HepG2 (cell line): ENCODE measurements around the gene SLC1A4. TPM values are rescaled to one million over a fixed set of nuclear protein-coding genes. Genes with fewer than 3 reads are reported as not detected.

ENCODE experiments used
- AGO2 ChIP-seq: fragments of 200-400 bp; formaldehyde crosslinking; optimal IDR thresholded peaks from 2 replicates; pipeline ENCODE3; 2017; ENCODE audit warnings: mild to moderate bottlenecking, low read depth, low read length, moderate library complexity
- BHLHE40 ChIP-seq: IDR thresholded peaks from 2 replicates; pipeline ENCODE4 v1.6.1; 2011; ENCODE audit warnings: low read length, improper control_type of control experiment
- GTF3A ChIP-seq: sonication (generic); formaldehyde crosslinking; conservative IDR thresholded peaks from 2 replicates; pipeline ENCODE4 v1.4.0; 2020; ENCODE audit warnings: mild to moderate bottlenecking, missing genetic modification reagents
- HIVEP1 ChIP-seq: sonication (generic); formaldehyde crosslinking; IDR thresholded peaks from 2 replicates; pipeline ENCODE4 v1.4.0; 2020; ENCODE audit warnings: mild to moderate bottlenecking, missing genetic modification reagents
- KDM2A ChIP-seq: sonication (generic); formaldehyde crosslinking; IDR thresholded peaks from 2 replicates; pipeline ENCODE4 v1.4.0; 2020; ENCODE audit warnings: low read depth, missing genetic modification reagents, borderline replicate concordance
- NFATC3 ChIP-seq: sonication (generic); formaldehyde crosslinking; IDR thresholded peaks from 2 replicates; pipeline ENCODE4 v1.5.1; 2020; ENCODE audit warnings: mild to moderate bottlenecking, missing genetic modification reagents
- PTBP1 ChIP-seq: fragments of 200-400 bp; formaldehyde crosslinking; IDR thresholded peaks from 2 replicates; pipeline ENCODE4 v1.6.1; 2018; ENCODE audit warnings: low read length, low read depth; ENCODE audit not compliant: poor library complexity, severe bottlenecking
- RBM39 ChIP-seq: fragments of 200-400 bp; formaldehyde crosslinking; IDR thresholded peaks from one replicate; pipeline ENCODE4 v1.6.1; 2018; ENCODE audit warnings: antibody characterized with exemption, mild to moderate bottlenecking, low read depth, low read length; ENCODE audit not compliant: poor library complexity, severe bottlenecking
- RFX1 ChIP-seq: fragments of 450-650 bp; IDR thresholded peaks from 2 replicates; pipeline ENCODE4 v1.6.1; 2017
- SOX6 ChIP-seq, 2 experiments: fragments of 450-650 bp in 1 of 2; sonication (generic) in 1 of 2; formaldehyde crosslinking in 1 of 2; IDR thresholded peaks; 2 replicates each; pipeline versions ENCODE4 v1.4.0 to v1.6.1; 2017 to 2020; ENCODE audit warnings: antibody characterized with exemption in 1 of 2, mild to moderate bottlenecking in 1 of 2, missing genetic modification reagents in 1 of 2
- SSRP1 ChIP-seq: IDR thresholded peaks from 2 replicates; pipeline ENCODE4 v1.6.1; 2016; ENCODE audit warnings: control low read depth
- ZFP41 ChIP-seq: sonication (generic); formaldehyde crosslinking; IDR thresholded peaks from 2 replicates; pipeline ENCODE4 v1.4.0; 2020; ENCODE audit warnings: mild to moderate bottlenecking, missing genetic modification reagents, borderline replicate concordance
- ZNF138 ChIP-seq: sonication (generic); formaldehyde crosslinking; IDR thresholded peaks from 2 replicates; pipeline ENCODE4 v1.5.0; 2020; ENCODE audit warnings: mild to moderate bottlenecking, low read depth, missing genetic modification reagents
- ZNF841 ChIP-seq: sonication (generic); formaldehyde crosslinking; IDR thresholded peaks from 2 replicates; pipeline ENCODE4 v1.8.1; 2023; ENCODE audit warnings: missing genetic modification reagents, borderline replicate concordance
- polyA plus RNA-seq, 8 experiments: library from polyadenylated mRNA; depleted of rRNA in 3 of 8; stranded (reverse) in 7 of 8; unstranded in 1 of 8; fragments of >200 nt; fragmentation: Illumina TruSeq in 4 of 8; extraction: Trizol in 4 of 8; gene quantifications; 2 replicates each; pipeline versions ENCODE4 v1.2.1 to v1.2.3, GENCODE V29; 2011 to 2016; ENCODE audit warnings: low read depth in 4 of 8, missing spikeins in 1 of 8, mixed read lengths in 1 of 8; ENCODE audit not compliant: insufficient read depth in 1 of 8
- total RNA-seq, 5 experiments: library from RNA; depleted of rRNA; stranded (reverse); fragments of >200 nt; fragmentation: Illumina TruSeq; extraction: Trizol; gene quantifications; 2 replicates each; pipeline ENCODE4 v1.2.3, GENCODE V29; 2016; ENCODE audit warnings: low read depth in 1 of 5
- TF ChIP-seq, protein P1 (sequence below): IDR thresholded peaks from 2 replicates; pipeline ENCODE4 v1.6.1; 2016; ENCODE audit warnings: mild to moderate bottlenecking
- TF ChIP-seq, protein P2 (sequence below): IDR thresholded peaks from 2 replicates; pipeline ENCODE4 v1.4.0; 2020; ENCODE audit warnings: mild to moderate bottlenecking, missing genetic modification reagents
- TF ChIP-seq, protein P3 (sequence below): IDR thresholded peaks from 2 replicates; pipeline ENCODE4 v1.6.1; 2018; ENCODE audit warnings: missing genetic modification reagents
- TF ChIP-seq, protein P4 (sequence below): sonication (generic); formaldehyde crosslinking; IDR thresholded peaks from 2 replicates; pipeline ENCODE4 v1.4.0; 2020; ENCODE audit warnings: mild to moderate bottlenecking, missing genetic modification reagents
- TF ChIP-seq, protein P5 (sequence below): sonication (generic); formaldehyde crosslinking; IDR thresholded peaks from 2 replicates; pipeline ENCODE4 v1.4.0; 2020; ENCODE audit warnings: mild to moderate bottlenecking, missing genetic modification reagents

Gene SLC1A4
- total and polyA plus RNA-seq, 2 of the 13 experiments (the other 11 are each of a cell fraction or from before 2014, with no cell fraction given): 21.0 to 39.6 TPM

DNA sequence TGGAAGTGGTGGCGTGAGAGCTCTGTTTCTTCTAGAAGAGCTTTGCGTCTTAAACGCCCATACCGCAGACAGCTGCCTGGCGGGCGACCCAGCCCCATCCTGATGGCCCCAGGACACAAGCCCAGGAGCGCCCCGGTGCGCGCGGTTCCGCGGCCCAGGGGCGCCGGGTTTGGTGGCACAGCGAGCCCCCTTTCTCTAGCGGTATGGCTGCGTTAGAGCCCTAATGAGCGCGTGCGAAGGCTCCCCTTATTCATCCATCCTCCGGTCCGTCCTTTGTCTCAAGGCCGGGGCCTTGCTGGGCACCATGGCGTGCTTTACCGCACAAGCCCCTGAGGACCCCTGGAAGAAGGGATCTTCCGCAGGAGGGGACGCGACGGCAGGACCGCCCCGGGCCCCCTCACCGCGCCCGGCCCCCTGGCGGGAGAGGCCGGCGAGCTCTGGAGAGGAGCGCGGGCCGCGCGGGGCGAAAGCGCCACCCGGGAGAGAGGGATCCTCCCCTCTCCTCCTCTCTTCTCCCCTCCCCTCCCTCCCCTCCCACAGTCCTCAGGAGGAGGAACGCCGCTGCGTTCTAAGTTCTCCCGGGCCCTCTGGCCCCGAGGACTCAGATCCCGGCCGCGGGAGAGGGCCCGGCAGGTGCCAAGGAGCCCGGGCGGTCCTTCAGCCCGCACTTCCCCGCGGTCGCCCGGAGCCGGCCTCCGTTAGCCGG, 626 bp upstream of the SLC1A4 start (continued):
- TF ChIP-seq, protein P1, sequence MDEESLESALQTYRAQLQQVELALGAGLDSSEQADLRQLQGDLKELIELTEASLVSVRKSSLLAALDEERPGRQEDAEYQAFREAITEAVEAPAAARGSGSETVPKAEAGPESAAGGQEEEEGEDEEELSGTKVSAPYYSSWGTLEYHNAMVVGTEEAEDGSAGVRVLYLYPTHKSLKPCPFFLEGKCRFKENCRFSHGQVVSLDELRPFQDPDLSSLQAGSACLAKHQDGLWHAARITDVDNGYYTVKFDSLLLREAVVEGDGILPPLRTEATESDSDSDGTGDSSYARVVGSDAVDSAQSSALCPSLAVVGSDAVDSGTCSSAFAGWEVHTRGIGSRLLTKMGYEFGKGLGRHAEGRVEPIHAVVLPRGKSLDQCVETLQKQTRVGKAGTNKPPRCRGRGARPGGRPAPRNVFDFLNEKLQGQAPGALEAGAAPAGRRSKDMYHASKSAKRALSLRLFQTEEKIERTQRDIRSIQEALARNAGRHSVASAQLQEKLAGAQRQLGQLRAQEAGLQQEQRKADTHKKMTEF (CRISPR knock-in tag): peak; percentile 73
- TF ChIP-seq, protein P2, sequence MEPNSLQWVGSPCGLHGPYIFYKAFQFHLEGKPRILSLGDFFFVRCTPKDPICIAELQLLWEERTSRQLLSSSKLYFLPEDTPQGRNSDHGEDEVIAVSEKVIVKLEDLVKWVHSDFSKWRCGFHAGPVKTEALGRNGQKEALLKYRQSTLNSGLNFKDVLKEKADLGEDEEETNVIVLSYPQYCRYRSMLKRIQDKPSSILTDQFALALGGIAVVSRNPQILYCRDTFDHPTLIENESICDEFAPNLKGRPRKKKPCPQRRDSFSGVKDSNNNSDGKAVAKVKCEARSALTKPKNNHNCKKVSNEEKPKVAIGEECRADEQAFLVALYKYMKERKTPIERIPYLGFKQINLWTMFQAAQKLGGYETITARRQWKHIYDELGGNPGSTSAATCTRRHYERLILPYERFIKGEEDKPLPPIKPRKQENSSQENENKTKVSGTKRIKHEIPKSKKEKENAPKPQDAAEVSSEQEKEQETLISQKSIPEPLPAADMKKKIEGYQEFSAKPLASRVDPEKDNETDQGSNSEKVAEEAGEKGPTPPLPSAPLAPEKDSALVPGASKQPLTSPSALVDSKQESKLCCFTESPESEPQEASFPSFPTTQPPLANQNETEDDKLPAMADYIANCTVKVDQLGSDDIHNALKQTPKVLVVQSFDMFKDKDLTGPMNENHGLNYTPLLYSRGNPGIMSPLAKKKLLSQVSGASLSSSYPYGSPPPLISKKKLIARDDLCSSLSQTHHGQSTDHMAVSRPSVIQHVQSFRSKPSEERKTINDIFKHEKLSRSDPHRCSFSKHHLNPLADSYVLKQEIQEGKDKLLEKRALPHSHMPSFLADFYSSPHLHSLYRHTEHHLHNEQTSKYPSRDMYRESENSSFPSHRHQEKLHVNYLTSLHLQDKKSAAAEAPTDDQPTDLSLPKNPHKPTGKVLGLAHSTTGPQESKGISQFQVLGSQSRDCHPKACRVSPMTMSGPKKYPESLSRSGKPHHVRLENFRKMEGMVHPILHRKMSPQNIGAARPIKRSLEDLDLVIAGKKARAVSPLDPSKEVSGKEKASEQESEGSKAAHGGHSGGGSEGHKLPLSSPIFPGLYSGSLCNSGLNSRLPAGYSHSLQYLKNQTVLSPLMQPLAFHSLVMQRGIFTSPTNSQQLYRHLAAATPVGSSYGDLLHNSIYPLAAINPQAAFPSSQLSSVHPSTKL (CRISPR knock-in tag): peak; percentile 21
- TF ChIP-seq RBM39 (peak; percentile 57), NFATC3 (no peak), ZFP41 (no peak; the same call in 1 of the 2 replicates), ZNF841 (CRISPR knock-in tag) (no peak), KDM2A (CRISPR knock-in tag) (peak; percentile 92), SOX6 (IDR thresholded peaks at IDR 0.05) (no peak), SOX6 (CRISPR knock-in tag; IDR thresholded peaks at IDR 0.05) (peak; percentile 57; the same call in 1 of the 2 replicates), HIVEP1 (CRISPR knock-in tag) (peak; percentile 87), BHLHE40 (peak; percentile 2; the same call in 1 of the 2 replicates), PTBP1 (peak; percentile 39), SSRP1 (CRISPR knock-in tag) (peak; percentile 88), AGO2 (peak; percentile 98), GTF3A (CRISPR knock-in tag) (no peak), ZNF138 (CRISPR knock-in tag) (no peak; the same call in 1 of the 2 replicates), RFX1 (no peak)
- TF ChIP-seq, protein P3, sequence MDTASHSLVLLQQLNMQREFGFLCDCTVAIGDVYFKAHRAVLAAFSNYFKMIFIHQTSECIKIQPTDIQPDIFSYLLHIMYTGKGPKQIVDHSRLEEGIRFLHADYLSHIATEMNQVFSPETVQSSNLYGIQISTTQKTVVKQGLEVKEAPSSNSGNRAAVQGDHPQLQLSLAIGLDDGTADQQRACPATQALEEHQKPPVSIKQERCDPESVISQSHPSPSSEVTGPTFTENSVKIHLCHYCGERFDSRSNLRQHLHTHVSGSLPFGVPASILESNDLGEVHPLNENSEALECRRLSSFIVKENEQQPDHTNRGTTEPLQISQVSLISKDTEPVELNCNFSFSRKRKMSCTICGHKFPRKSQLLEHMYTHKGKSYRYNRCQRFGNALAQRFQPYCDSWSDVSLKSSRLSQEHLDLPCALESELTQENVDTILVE (CRISPR knock-in tag): peak; percentile 18; the same call in 1 of the 2 replicates
- TF ChIP-seq, protein P4, sequence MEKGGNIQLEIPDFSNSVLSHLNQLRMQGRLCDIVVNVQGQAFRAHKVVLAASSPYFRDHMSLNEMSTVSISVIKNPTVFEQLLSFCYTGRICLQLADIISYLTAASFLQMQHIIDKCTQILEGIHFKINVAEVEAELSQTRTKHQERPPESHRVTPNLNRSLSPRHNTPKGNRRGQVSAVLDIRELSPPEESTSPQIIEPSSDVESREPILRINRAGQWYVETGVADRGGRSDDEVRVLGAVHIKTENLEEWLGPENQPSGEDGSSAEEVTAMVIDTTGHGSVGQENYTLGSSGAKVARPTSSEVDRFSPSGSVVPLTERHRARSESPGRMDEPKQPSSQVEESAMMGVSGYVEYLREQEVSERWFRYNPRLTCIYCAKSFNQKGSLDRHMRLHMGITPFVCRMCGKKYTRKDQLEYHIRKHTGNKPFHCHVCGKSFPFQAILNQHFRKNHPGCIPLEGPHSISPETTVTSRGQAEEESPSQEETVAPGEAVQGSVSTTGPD (CRISPR knock-in tag): 0 out of 2 replicates have a peak, but pooled peaks have one; percentile 63
- TF ChIP-seq, protein P5, sequence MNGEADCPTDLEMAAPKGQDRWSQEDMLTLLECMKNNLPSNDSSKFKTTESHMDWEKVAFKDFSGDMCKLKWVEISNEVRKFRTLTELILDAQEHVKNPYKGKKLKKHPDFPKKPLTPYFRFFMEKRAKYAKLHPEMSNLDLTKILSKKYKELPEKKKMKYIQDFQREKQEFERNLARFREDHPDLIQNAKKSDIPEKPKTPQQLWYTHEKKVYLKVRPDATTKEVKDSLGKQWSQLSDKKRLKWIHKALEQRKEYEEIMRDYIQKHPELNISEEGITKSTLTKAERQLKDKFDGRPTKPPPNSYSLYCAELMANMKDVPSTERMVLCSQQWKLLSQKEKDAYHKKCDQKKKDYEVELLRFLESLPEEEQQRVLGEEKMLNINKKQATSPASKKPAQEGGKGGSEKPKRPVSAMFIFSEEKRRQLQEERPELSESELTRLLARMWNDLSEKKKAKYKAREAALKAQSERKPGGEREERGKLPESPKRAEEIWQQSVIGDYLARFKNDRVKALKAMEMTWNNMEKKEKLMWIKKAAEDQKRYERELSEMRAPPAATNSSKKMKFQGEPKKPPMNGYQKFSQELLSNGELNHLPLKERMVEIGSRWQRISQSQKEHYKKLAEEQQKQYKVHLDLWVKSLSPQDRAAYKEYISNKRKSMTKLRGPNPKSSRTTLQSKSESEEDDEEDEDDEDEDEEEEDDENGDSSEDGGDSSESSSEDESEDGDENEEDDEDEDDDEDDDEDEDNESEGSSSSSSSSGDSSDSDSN (CRISPR knock-in tag): peak; percentile 93
